H9 (cell line): ENCODE results near the gene GRIP2. TPM values are rescaled to one million over a fixed set of nuclear protein-coding genes. Genes with fewer than 3 reads are reported as not detected.

ENCODE experiments used
- DNase-seq: peaks from one replicate; pipeline ENCODE4 v3.0.0-alpha.2; 2017
- H2AFZ ChIP-seq: one replicate; pipeline ENCODE4 v1.6.1; 2013; ENCODE audit warnings: mild to moderate bottlenecking, low read length, control low read depth, moderate library complexity
- H2AK5ac ChIP-seq: 2 replicates; pipeline ENCODE4 v1.6.1; 2013; ENCODE audit warnings: low read length, control low read depth, mixed read lengths; ENCODE audit not compliant: insufficient read length
- H2BK120ac ChIP-seq: one replicate; pipeline ENCODE4 v1.6.1; 2013; ENCODE audit warnings: low read depth, mild to moderate bottlenecking, low read length, control low read depth, inconsistent platforms; ENCODE audit not compliant: poor library complexity, severe bottlenecking
- H2BK12ac ChIP-seq: 2 replicates; pipeline ENCODE4 v1.6.1; 2013; ENCODE audit warnings: low read length, control low read depth, mixed read lengths, low read depth; ENCODE audit not compliant: insufficient read length
- H2BK15ac ChIP-seq: 2 replicates; pipeline ENCODE4 v1.6.1; 2013; ENCODE audit warnings: low read depth, low read length, control low read depth
- H2BK20ac ChIP-seq: one replicate; pipeline ENCODE4 v1.6.1; 2013; ENCODE audit warnings: low read depth, mild to moderate bottlenecking, low read length, control low read depth, inconsistent platforms; ENCODE audit not compliant: poor library complexity, severe bottlenecking
- H2BK5ac ChIP-seq: 2 replicates; pipeline ENCODE4 v1.6.1; 2013; ENCODE audit warnings: low read length, control low read depth, mixed read lengths; ENCODE audit not compliant: insufficient read length
- H3K14ac ChIP-seq: 2 replicates; pipeline ENCODE4 v1.6.1; 2013; ENCODE audit warnings: low read length, control low read depth; ENCODE audit not compliant: insufficient read depth
- H3K18ac ChIP-seq: 2 replicates; pipeline ENCODE4 v1.6.1; 2013; ENCODE audit warnings: low read depth, mild to moderate bottlenecking, mixed read lengths, low read length, control low read depth; ENCODE audit not compliant: insufficient read length
- H3K23ac ChIP-seq: 2 replicates; pipeline ENCODE4 v1.6.1; 2013; ENCODE audit warnings: low read length, control low read depth, mixed read lengths, low read depth; ENCODE audit not compliant: insufficient read length
- H3K23me2 ChIP-seq: 2 replicates; pipeline ENCODE4 v1.6.1; 2013; ENCODE audit warnings: low read depth, mild to moderate bottlenecking, mixed read lengths, low read length, control low read depth; ENCODE audit not compliant: insufficient read length, poor library complexity, severe bottlenecking
- H3K27ac ChIP-seq: 2 replicates; pipeline ENCODE4 v1.5.1; 2013; ENCODE audit warnings: low read length, control low read depth, mixed read lengths, low read depth; ENCODE audit not compliant: insufficient read length
- H3K27me3 ChIP-seq: 2 replicates; pipeline ENCODE4 v1.6.1; 2013; ENCODE audit warnings: low read length, control low read depth, inconsistent platforms; ENCODE audit not compliant: insufficient read depth
- H3K4ac ChIP-seq: 2 replicates; pipeline ENCODE4 v1.6.1; 2013; ENCODE audit warnings: low read depth, mild to moderate bottlenecking, control low read depth, inconsistent platforms, low read length, moderate library complexity
- H3K4me1 ChIP-seq: 2 replicates; pipeline ENCODE4 v1.6.1; 2013; ENCODE audit warnings: low read length, control low read depth, inconsistent platforms; ENCODE audit not compliant: insufficient read depth
- H3K4me2 ChIP-seq: 2 replicates; pipeline ENCODE4 v1.6.1; 2013; ENCODE audit warnings: low read length, control low read depth, mixed read lengths; ENCODE audit not compliant: insufficient read length, insufficient read depth
- H3K56ac ChIP-seq: 2 replicates; pipeline ENCODE4 v1.6.1; 2013; ENCODE audit warnings: low read depth, mild to moderate bottlenecking, mixed read lengths, low read length, control low read depth; ENCODE audit not compliant: insufficient read length
- H3K79me1 ChIP-seq: 2 replicates; pipeline ENCODE4 v1.6.1; 2013; ENCODE audit warnings: low read depth, mild to moderate bottlenecking, moderate library complexity, low read length, control low read depth, inconsistent platforms; ENCODE audit not compliant: insufficient read depth, poor library complexity, severe bottlenecking
- H3K79me2 ChIP-seq: 2 replicates; pipeline ENCODE4 v1.6.1; 2013; ENCODE audit warnings: low read length, control low read depth, inconsistent platforms; ENCODE audit not compliant: insufficient read depth
- H3K9ac ChIP-seq: 2 replicates; pipeline ENCODE4 v1.6.1; 2013; ENCODE audit warnings: low read length, control low read depth, mixed read lengths; ENCODE audit not compliant: insufficient read length; ENCODE audit errors: extremely low read depth
- H3K9me3 ChIP-seq: one replicate; pipeline ENCODE4 v1.6.1; 2013; ENCODE audit warnings: low read depth, low read length, inconsistent platforms; ENCODE audit not compliant: control insufficient read depth
- H3T11ph ChIP-seq: one replicate; pipeline ENCODE4 v1.6.1; 2013; ENCODE audit warnings: mild to moderate bottlenecking, low read length, control low read depth, inconsistent platforms
- H4K20me1 ChIP-seq: one replicate; pipeline ENCODE4 v1.6.1; 2013; ENCODE audit not compliant: control insufficient read depth, insufficient read length, insufficient read depth
- H4K5ac ChIP-seq: 2 replicates; pipeline ENCODE4 v1.6.1; 2013; ENCODE audit warnings: low read depth, mild to moderate bottlenecking, mixed read lengths, low read length, control low read depth; ENCODE audit not compliant: insufficient read length
- H4K8ac ChIP-seq: replicated peaks from 2 replicates; pipeline ENCODE4 v1.6.1; 2013; ENCODE audit warnings: low read length, control low read depth, mixed read lengths, low read depth; ENCODE audit not compliant: insufficient read length
- H4K91ac ChIP-seq: 2 replicates; pipeline ENCODE4 v1.6.1; 2013; ENCODE audit warnings: low read depth, mild to moderate bottlenecking, moderate library complexity, mixed read lengths, low read length, control low read depth; ENCODE audit not compliant: insufficient read length
- H3K27ac Mint-ChIP-seq, 3 experiments: 2 replicates in 2 of 3; 3 replicates in 1 of 3; pipeline ENCODE4 v1.8.0; 2020 to 2021; ENCODE audit warnings: mixed read lengths in 3 of 3, mild to moderate bottlenecking in 1 of 3, moderate library complexity in 1 of 3
- H3K27me3 Mint-ChIP-seq: 2 replicates; pipeline ENCODE4 v1.8.0; 2021; ENCODE audit warnings: low read depth, mild to moderate bottlenecking, moderate library complexity, mixed read lengths
- H3K36me3 Mint-ChIP-seq, 3 experiments: 2 replicates in 2 of 3; 3 replicates in 1 of 3; pipeline ENCODE4 v1.8.0; 2020 to 2021; ENCODE audit warnings: low read depth in 3 of 3, mixed read lengths in 3 of 3; ENCODE audit not compliant: insufficient read depth in 1 of 3
- H3K4me1 Mint-ChIP-seq, 2 experiments: 2 replicates each; pipeline ENCODE4 v1.8.0; 2020; ENCODE audit warnings: mixed read lengths in 2 of 2
- H3K4me3 Mint-ChIP-seq, 2 experiments: 2 replicates in 1 of 2; 3 replicates in 1 of 2; pipeline ENCODE4 v1.8.0; 2020 to 2021; ENCODE audit warnings: mild to moderate bottlenecking in 2 of 2, mixed read lengths in 2 of 2, moderate library complexity in 1 of 2
- H3K9me3 Mint-ChIP-seq, 2 experiments: 2 replicates in 1 of 2; 3 replicates in 1 of 2; pipeline ENCODE4 v1.8.0; 2020; ENCODE audit warnings: mild to moderate bottlenecking in 2 of 2, mixed read lengths in 2 of 2, moderate library complexity in 1 of 2
- CTCF ChIP-seq: fragments of 200-600 bp; sonication (generic); conservative IDR thresholded peaks from 3 replicates; pipeline ENCODE4 v1.8.0; 2021; ENCODE audit warnings: antibody characterized with exemption, mild to moderate bottlenecking
- WGBS: extraction: QIAGEN DNeasy Blood & Tissue Kit; methylation state at CpG from one replicate; pipeline ENCODE4 v1.1.7; 2013; ENCODE audit warnings: missing lambda C conversion rate, low lambda C conversion rate, mixed read lengths; ENCODE audit not compliant: insufficient read length; ENCODE audit errors: extremely low coverage; 5-methylcytosine and 5-hydroxymethylcytosine counted together
- total RNA-seq: library from RNA; stranded (reverse); gene quantifications from 2 replicates; pipeline ENCODE4 v1.2.1, GENCODE V29; 2021

Gene GRIP2
- total RNA-seq, 1 experiment from 2014 or later = 3.1 TPM

GRCh38 chr3:14468621-14468981 is 71.5 kb downstream of the GRIP2 start:
- Histone ChIP-seq H2BK120ac (no peak overlapping the region), H2AK5ac (no peak overlapping the region), H2BK15ac (no peak overlapping the region), H3K18ac (no peak overlapping the region), H4K8ac (no peak overlapping the region), H3T11ph (no peak overlapping the region), H4K5ac (no peak overlapping the region), H3K4me1 (no peaks in the 10 kb centered on the region), H2BK5ac (no peak overlapping the region), H3K56ac (no peak overlapping the region), H3K23ac (no peak overlapping the region), H4K20me1 (no peaks in the 10 kb centered on the region), H3K4me2 (no peak overlapping the region), H3K27me3 (no peaks in the 10 kb centered on the region), H3K14ac (no peak overlapping the region), H2BK12ac (no peak overlapping the region), H4K91ac (no peak overlapping the region), H2AFZ (no peak overlapping the region), H3K4ac (no peak overlapping the region), H2BK20ac (no peak overlapping the region), H3K9me3 (no peaks in the 10 kb centered on the region), H3K79me2 (no peaks in the 10 kb centered on the region), H3K79me1 (no peaks in the 10 kb centered on the region), H3K23me2 (no peaks in the 10 kb centered on the region), H3K9ac (no peak overlapping the region), H3K27ac (no peak overlapping the region)
- Mint-ChIP-seq H3K4me3 (no peak overlapping the region), H3K27ac (peak overlapping the region in 1 of 3 experiments; percentile 55; a peak in 1 of 7 replicates), H3K9me3 (no peaks in the 10 kb centered on the region), H3K27me3 (no peaks in the 10 kb centered on the region), H3K4me1 (peaks cover 8 to 9% of the 10 kb centered on the region in 2 experiments), H3K36me3 (peaks cover 20 to 73% (median 33%) of the 10 kb centered on the region in 3 experiments; a peak in 6 of 7 replicates)
- no CpG with 5 or more reads among the region's 13 CpGs for WGBS
- no peak for TF ChIP-seq CTCF
- no peak for DNase-seq
